DMS153 treated with DMSO at 0.1 percent for 48 hours (cell line): Measurements from ENCODE around the gene SIGLEC12.
"Not testable (repeated sequence)": the region's sequence is repeated elsewhere in the genome, so short reads cannot be mapped to it uniquely, and the experiment has no call there.

Experiments
- DNase-seq: peaks from one replicate; lab custom pipeline; 2025; ENCODE audit not compliant: unreplicated experiment; lab: John Stamatoyannopoulos, UW

The SIGLEC12 gene

GRCh38 chr19:51524666-51525264 lies 23.2 kb upstream of the SIGLEC12 start:
- no peak for DNase-seq

- DNase-seq, result no peak
Observed at GRCh38 chr19:51521781-51522180, 20.2 kb upstream of the SIGLEC12 start.

- DNase-seq, result no peak
Observed at GRCh38 chr19:51521357-51521756, 19.8 kb upstream of the SIGLEC12 start.

GRCh38 chr19:51520728-51521127 lies 19.1 kb upstream of the SIGLEC12 start:
- no peak for DNase-seq

- peak; percentile 4 for DNase-seq
Observed at GRCh38 chr19:51514866-51515481, 13.4 kb upstream of the SIGLEC12 start.

GRCh38 chr19:51513968-51514367 lies 12.4 kb upstream of the SIGLEC12 start:
- DNase-seq, result no peak

- DNase-seq, result no peak
Observed at GRCh38 chr19:51511353-51511752, 9.8 kb upstream of the SIGLEC12 start.

GRCh38 chr19:51509823-51510660 lies 8.4 kb upstream of the SIGLEC12 start:
- no peak for DNase-seq

GRCh38 chr19:51508059-51508733 lies 6.6 kb upstream of the SIGLEC12 start:
- no peak for DNase-seq

- no peak for DNase-seq
Observed at GRCh38 chr19:51507640-51508058, 6.0 kb upstream of the SIGLEC12 start.

- no peak for DNase-seq
Observed at GRCh38 chr19:51507192-51507591, 5.6 kb upstream of the SIGLEC12 start.

- no peak for DNase-seq
Observed at GRCh38 chr19:51505904-51506303, 4.3 kb upstream of the SIGLEC12 start.

GRCh38 chr19:51503896-51504295 lies 2.3 kb upstream of the SIGLEC12 start:
- DNase-seq, result no peak

GRCh38 chr19:51503286-51503817 lies 1.8 kb upstream of the SIGLEC12 start:
- no peak for DNase-seq

GRCh38 chr19:51500931-51501330 lies 669 bp downstream of the SIGLEC12 start:
- not testable (repeated sequence) for DNase-seq

GRCh38 chr19:51497666-51498065 lies 3.9 kb downstream of the SIGLEC12 start:
- DNase-seq, result no peak

GRCh38 chr19:51493776-51494175 lies 7.8 kb downstream of the SIGLEC12 start:
- DNase-seq, result no peak

GRCh38 chr19:51491586-51491985 lies 10.0 kb downstream of the SIGLEC12 start:
- no peak for DNase-seq

GRCh38 chr19:51490676-51491075 lies 10.9 kb downstream of the SIGLEC12 start:
- no peak for DNase-seq

- DNase-seq, result no peak
Observed at GRCh38 chr19:51489113-51489512, 12.5 kb downstream of the SIGLEC12 start.

- no peak for DNase-seq
Observed at GRCh38 chr19:51488491-51488890, 13.1 kb downstream of the SIGLEC12 start.
